HG03280 (cell line): ENCODE results near the gene FIGNL1.

ENCODE experiments used
- ATAC-seq: cut with Tn5 transposase; IDR thresholded peaks from one replicate; pipeline ENCODE4 v1.9.1; 2021; ENCODE audit warnings: mild to moderate bottlenecking, moderate library complexity; ENCODE audit not compliant: unreplicated experiment

The FIGNL1 gene

GRCh38 chr7:50428911-50429310, 21.2 kb downstream of the FIGNL1 start:
- no peak for ATAC-seq

GRCh38 chr7:50427518-50427917, 22.6 kb downstream of the FIGNL1 start:
- no peak for ATAC-seq

GRCh38 chr7:50426280-50427045, 23.7 kb downstream of the FIGNL1 start:
- no peak for ATAC-seq

- ATAC-seq: no peak
These were observed 24.8 kb downstream of the FIGNL1 start for GRCh38 chr7:50425318-50425717.

- no peak for ATAC-seq
These were observed 26.3 kb downstream of the FIGNL1 start for GRCh38 chr7:50423860-50424259.

GRCh38 chr7:50422858-50423257, 27.3 kb downstream of the FIGNL1 start:
- ATAC-seq: no peak

GRCh38 chr7:50421043-50421442, 29.1 kb downstream of the FIGNL1 start:
- no peak for ATAC-seq

GRCh38 chr7:50418526-50419290, 31.4 kb downstream of the FIGNL1 start:
- ATAC-seq: no peak

GRCh38 chr7:50418086-50418515, 32.0 kb downstream of the FIGNL1 start:
- peak; percentile 88 for ATAC-seq

GRCh38 chr7:50416527-50417182, 33.5 kb downstream of the FIGNL1 start:
- peak; percentile 70 for ATAC-seq

- ATAC-seq: no peak
These were observed 34.2 kb downstream of the FIGNL1 start for GRCh38 chr7:50415844-50416364.

- no peak for ATAC-seq
These were observed 36.6 kb downstream of the FIGNL1 start for GRCh38 chr7:50413561-50413960.

- ATAC-seq: no peak
These were observed 37.2 kb downstream of the FIGNL1 start for GRCh38 chr7:50412973-50413372.

- ATAC-seq: no peak
These were observed 38.8 kb downstream of the FIGNL1 start for GRCh38 chr7:50411332-50411731.

- peak; percentile 33 for ATAC-seq
These were observed 40.0 kb downstream of the FIGNL1 start for GRCh38 chr7:50409856-50410745.

GRCh38 chr7:50406935-50407334, 43.2 kb downstream of the FIGNL1 start:
- ATAC-seq: no peak

GRCh38 chr7:50405221-50405620, 44.9 kb downstream of the FIGNL1 start:
- no peak for ATAC-seq

- ATAC-seq: no peak
These were observed 45.8 kb downstream of the FIGNL1 start for GRCh38 chr7:50404392-50404791.

GRCh38 chr7:50400114-50400513, 50.0 kb downstream of the FIGNL1 start:
- no peak for ATAC-seq

- ATAC-seq: no peak
These were observed 50.5 kb downstream of the FIGNL1 start for GRCh38 chr7:50399635-50400034.
